ENCODE data around the gene LSG1.

DNA sequence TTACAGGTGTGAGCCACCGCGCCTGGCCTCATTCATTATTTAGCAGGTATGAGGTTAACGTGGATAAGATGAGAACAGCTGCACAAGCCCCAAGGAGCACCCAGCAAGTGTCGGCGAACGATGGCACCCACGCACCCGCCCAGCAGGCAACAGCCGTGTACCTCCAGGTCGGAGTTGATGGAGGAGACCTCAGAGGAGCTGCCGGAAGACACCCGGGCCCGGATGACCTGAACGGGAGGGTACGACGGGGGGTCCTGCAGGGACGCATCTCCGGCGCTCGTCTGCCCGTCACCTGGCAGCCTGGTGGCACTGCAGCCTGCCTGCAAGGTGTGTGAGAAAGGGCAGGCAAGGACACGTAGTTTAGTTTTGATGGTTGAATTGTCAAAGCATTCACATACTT, 67.9 kb downstream of the LSG1 start:
- no peak for TF ChIP-seq CTCF (IDR thresholded peaks at IDR 0.05)
- no peak for TF ChIP-seq POLR2A (IDR thresholded peaks at IDR 0.05)

Data from adrenal gland (tissue), 5 donors.